Activated CD4-positive, CD25-positive, alpha-beta regulatory T cell treated with anti-CD3 and anti-CD28 coated beads, Interleukin-2, amount 50 U/mL, for 72 hours (primary cell): Measurements from ENCODE around the gene HHLA2.

Experiments used
- DNase-seq: peaks from one replicate; pipeline ENCODE4 v3.0.0; 2021

The HHLA2 gene

GRCh38 chr3:108300103-108300849 is 3.9 kb downstream of the HHLA2 start:
- no peak for DNase-seq

- no peak for DNase-seq
These were observed 5.5 kb downstream of the HHLA2 start for GRCh38 chr3:108301695-108302404.

GRCh38 chr3:108302570-108302969 is 6.2 kb downstream of the HHLA2 start:
- no peak for DNase-seq

GRCh38 chr3:108305484-108306172 is 9.3 kb downstream of the HHLA2 start:
- DNase-seq, result no peak

GRCh38 chr3:108311797-108312196 is 15.4 kb downstream of the HHLA2 start:
- no peak for DNase-seq

GRCh38 chr3:108312656-108313055 is 16.3 kb downstream of the HHLA2 start:
- DNase-seq, result no peak

- DNase-seq, result no peak
These were observed 19.5 kb downstream of the HHLA2 start for GRCh38 chr3:108315767-108316301.

- no peak for DNase-seq
These were observed 23.2 kb downstream of the HHLA2 start for GRCh38 chr3:108319428-108320082.

- no peak for DNase-seq
These were observed 24.5 kb downstream of the HHLA2 start for GRCh38 chr3:108320746-108321350.

GRCh38 chr3:108322352-108322751 is 26.0 kb downstream of the HHLA2 start:
- DNase-seq, result no peak

- no peak for DNase-seq
These were observed 27.8 kb downstream of the HHLA2 start for GRCh38 chr3:108324177-108324576.

- DNase-seq, result no peak
These were observed 30.8 kb downstream of the HHLA2 start for GRCh38 chr3:108327168-108327567.

- DNase-seq, result no peak
These were observed 32.6 kb downstream of the HHLA2 start for GRCh38 chr3:108328821-108329486.

GRCh38 chr3:108329508-108329907 is 33.2 kb downstream of the HHLA2 start:
- DNase-seq, result no peak

GRCh38 chr3:108329947-108330346 is 33.6 kb downstream of the HHLA2 start:
- no peak for DNase-seq

GRCh38 chr3:108331792-108332191 is 35.4 kb downstream of the HHLA2 start:
- DNase-seq, result no peak

- no peak for DNase-seq
These were observed 37.6 kb downstream of the HHLA2 start for GRCh38 chr3:108333961-108334360.

GRCh38 chr3:108334701-108335100 is 38.4 kb downstream of the HHLA2 start:
- no peak for DNase-seq

- no peak for DNase-seq
These were observed 42.7 kb downstream of the HHLA2 start for GRCh38 chr3:108338901-108339545.

GRCh38 chr3:108341911-108342310 is 45.6 kb downstream of the HHLA2 start:
- no peak for DNase-seq

- no peak for DNase-seq
These were observed 46.6 kb downstream of the HHLA2 start for GRCh38 chr3:108342837-108343486.
